Jurkat, Clone E6-1 (cell line): ENCODE data around the gene TMCO4.
A peak's percentile ranks its signal among the peaks of the same experiment; 100 is the strongest.

ENCODE experiments used
- DNase-seq: peaks from one replicate; pipeline ENCODE4 v3.0.0-alpha.2; 2011; ENCODE audit warnings: low read depth, low spot score
- H3K4me3 ChIP-seq: 2 replicates; pipeline ENCODE4 v1.5.1; 2011; ENCODE audit warnings: mild to moderate bottlenecking, low read length, control low read depth, moderate library complexity

TMCO4 gene

DNA sequence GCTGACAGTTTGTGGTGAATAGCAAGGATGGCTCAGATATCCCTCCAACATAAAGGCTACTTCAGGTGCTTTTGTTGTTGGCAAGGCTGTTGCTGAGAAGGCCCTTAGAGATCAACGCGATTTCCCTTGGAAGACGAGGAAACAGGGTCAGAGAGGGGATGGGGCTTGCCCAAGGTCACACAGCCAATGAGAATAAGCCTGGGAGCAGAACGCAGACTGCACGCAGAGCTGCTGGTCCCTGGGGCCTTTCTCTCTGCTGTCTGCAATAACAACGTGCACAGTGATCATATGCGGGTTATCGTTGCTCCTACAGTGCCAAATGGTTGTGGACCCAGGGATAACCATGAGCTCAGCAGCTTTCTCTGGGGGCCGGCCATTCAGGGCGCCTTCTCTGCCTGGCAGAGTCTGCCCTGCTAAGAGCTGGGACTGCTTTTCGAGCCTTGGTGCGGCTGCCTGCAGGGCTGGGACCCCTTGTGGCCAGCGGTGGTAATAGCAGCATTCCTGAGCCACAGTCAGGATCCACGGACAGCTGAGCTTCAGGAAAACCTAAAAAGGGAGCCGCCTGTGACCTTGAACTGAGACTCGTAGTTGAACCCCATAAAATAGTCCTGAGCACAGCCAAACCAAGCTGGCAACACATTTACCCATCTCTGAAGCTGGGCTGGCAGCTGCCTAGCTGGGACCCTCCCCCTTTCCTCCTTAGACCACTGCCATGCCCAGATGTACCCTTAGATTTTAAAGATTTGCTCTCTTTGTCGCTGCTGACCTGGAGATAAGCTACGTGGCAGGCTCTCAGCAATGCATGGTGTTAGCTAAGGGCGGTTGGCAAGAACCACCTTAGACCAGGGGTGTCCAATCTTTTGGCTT is 95.2 kb downstream of the TMCO4 start:
- peak; percentile 25 for DNase-seq
- H3K4me3 ChIP-seq, result no peak overlapping the region

DNA sequence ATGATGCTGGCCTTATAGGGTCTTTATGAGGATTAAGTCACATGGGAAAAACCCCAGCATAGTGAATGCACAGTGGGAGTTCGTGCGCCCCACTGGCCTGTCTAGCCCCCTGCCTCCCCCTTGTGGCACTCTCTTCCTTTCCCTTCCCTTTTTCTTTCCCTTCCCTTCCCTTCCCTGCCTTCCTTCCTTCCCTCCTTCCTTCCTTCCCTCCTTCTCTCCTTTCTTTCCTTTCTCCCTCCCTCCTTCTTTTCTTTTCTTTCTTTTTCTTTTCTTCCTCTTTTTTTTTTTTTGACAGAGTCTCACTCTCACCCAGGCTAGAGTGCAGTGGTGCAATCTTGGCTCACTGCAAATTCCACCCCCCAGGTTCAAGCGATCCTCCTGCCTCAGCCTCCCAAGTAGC is 96.4 kb downstream of the TMCO4 start:
- no peak for DNase-seq
- H3K4me3 ChIP-seq, result no peak overlapping the region

DNA sequence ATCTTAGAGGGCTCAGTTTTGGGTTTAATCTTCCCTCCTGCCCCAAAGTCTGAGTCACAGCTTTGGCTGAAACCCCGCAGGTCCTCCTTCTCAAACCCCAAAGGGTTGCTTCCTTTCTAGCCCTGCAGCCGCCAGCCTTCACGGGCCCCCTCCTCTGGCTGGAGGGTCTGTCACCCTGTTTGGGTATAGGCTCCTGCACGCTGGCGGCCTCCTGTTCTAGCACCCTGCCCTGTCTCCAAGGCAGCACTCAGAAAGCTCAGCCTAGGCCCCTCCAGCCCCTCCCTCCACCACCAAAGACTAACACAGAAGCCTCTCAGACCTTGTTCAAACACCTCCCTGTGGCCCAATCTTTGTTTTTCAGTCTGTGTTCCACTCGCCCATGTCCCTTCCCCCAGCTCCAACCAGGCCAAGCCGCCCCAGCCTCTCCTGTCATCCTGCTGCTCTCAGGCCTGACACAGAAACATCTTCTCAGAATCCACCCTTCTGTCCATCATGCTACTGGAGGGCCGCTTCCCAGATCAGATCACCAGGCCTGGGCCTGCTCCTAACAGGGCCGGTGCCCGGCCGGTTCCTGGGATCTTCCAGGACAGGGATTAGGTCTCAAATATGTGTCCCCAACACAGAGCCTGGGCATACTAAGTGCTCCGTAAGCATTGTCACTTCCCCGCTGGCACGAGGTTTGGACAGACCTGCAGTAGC is 99.5 kb downstream of the TMCO4 start:
- H3K4me3 ChIP-seq, result no peak overlapping the region
- DNase-seq, result no peak

DNA sequence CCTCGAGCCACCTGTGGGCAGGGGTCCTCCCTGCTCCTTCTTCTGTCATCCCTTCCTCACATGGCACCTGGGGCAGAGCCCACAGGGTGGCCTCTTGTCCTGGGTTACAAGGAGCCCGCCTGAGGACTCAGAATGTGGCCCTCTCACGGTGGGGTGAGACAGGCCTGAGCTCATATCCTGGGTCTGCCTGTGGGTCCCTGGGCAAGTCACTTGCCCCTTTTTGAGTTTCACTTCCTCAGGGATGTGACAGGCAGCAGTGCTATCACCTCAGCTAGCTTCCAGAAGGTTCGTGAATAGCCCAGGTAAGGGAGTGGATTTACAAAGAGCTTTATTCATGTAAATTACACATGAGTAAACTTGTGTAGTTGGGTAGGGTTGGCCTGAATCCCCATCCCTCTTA is 101.5 kb downstream of the TMCO4 start:
- no peak overlapping the region for H3K4me3 ChIP-seq
- DNase-seq, result no peak

DNA sequence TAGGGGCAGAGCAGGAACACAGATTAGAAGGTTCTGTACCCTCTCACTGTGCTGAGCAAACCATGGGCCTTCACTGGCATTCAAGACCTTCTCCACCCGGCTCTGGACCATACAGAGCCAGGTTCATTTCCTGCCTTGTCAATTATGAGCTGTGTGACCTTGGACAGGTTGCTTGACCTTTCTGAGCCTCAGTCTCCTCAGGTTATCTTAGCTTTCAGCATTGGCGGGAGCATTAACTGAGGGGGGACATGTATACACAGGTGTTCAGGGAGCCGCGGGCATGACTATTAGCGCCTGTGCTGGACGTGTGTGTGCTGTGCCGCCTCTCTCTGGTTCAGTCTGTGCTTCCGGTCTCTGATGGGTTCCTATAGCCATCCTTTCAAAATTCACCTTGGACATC is 102.9 kb downstream of the TMCO4 start:
- no peak for DNase-seq
- no peak overlapping the region for H3K4me3 ChIP-seq

DNA sequence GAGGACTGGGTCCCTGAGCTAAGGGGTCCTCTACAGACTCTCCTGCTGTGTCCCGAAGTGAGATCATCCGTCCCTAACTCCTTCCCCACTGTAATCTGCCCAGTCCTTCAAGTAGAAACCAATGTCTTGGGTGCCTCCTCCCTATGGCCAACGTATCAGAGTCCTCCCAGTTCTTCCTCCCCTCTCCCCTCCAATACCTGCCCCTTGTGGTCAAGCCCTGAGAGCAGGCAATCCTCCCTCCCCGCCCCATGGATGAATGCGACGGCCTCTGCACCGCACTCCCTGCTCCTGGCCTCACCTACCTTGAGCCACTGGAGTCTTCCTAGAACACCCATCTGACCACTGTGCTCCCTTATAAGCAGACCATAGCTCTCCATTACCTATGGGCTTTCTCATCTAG is 103.9 kb downstream of the TMCO4 start:
- no peak overlapping the region for H3K4me3 ChIP-seq
- DNase-seq, result no peak

DNA sequence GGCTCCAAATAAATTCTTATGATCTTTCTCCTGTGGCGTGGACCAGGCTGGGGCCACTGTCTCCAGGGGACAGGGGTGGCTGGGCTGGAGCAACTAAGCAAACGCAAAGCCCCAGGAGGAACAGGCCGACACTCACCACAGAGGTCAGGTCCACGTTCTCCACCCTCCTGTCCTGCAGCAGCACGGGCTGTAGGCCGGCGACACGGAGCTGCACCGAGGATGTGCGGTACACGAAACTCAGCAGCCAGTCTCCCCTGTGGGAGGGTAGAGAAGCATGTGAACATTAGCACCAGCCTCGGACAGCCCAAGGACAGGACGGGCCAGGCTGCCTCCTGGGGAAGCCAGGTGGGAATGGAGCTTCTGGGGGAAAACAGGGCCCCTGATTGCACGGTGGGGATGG is 105.4 kb downstream of the TMCO4 start:
- no peak for DNase-seq
- no peak overlapping the region for H3K4me3 ChIP-seq

DNA sequence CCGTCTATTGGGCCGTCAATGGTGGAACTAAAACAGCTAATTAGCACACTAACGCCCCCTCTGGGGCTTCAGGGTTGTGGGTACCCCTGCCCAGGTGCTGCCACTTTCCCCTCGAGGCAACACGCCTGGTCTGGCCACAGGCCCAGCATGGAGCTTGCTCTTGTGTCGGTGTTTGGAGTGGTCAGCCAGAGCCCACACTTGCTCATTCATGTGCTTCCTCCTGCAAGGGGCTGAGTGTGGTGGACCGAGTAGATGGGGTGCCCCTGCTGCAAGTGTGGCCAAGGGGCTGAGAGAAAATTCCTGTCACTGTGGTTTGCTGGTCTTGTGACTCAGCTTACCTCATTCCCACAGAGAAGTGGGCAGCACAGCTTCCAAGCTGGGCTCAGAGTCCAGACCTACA is 109.4 kb downstream of the TMCO4 start:
- no peak for DNase-seq
- H3K4me3 ChIP-seq, result no peak overlapping the region

DNA sequence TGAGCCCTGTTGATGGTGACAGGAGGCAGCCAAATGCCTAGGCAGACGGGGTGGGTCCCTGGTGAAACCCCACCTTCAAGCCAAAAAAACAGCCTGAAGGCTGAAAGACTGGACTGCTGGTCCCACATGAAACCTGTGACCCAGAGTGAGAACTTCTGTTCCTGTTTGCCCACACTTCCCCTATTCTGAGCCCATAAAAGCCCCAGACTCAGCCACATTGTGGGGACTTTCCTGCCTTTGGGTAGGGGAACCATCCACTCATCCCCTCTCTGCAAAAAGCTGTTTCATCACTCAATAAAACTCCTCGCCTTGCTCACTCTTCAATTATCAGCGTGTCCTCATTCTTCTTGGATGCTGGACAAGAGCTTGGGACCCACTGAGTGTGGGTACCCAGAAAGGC is 109.9 kb downstream of the TMCO4 start:
- H3K4me3 ChIP-seq, result no peak overlapping the region
- no peak for DNase-seq

DNA sequence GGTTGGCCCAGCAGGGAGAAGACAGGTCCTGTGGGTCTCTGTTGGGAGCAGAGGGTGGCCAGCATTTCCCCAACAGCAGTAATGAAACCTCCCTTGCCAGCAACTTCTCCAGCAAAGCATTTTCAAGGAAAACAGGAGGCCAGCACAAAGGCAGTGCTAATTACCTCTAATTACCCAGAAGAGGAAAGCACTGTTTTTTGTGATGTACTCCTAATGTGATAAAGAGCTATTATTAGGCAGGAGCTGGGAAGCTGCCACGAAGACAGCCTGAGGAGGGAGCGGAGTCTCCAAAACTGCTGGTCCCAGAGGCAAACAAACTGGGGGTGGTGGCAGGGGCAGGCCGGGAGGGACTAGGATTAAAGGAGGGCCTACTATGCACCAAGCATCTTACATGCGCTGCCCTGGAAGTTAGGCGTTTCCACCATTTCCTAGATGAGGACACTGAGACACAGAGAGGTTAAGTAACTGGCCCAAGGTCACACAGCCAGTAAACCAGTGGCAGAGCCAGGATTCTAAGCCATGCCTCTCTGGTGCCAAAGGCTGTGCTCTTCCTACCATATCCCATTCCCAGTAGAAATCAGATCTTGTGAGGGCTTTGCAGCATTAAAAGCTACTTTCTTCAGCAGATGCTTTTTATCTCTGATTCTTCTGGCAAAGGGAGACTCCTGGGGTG is 110.5 kb downstream of the TMCO4 start:
- H3K4me3 ChIP-seq, result no peak overlapping the region
- no peak for DNase-seq

DNA sequence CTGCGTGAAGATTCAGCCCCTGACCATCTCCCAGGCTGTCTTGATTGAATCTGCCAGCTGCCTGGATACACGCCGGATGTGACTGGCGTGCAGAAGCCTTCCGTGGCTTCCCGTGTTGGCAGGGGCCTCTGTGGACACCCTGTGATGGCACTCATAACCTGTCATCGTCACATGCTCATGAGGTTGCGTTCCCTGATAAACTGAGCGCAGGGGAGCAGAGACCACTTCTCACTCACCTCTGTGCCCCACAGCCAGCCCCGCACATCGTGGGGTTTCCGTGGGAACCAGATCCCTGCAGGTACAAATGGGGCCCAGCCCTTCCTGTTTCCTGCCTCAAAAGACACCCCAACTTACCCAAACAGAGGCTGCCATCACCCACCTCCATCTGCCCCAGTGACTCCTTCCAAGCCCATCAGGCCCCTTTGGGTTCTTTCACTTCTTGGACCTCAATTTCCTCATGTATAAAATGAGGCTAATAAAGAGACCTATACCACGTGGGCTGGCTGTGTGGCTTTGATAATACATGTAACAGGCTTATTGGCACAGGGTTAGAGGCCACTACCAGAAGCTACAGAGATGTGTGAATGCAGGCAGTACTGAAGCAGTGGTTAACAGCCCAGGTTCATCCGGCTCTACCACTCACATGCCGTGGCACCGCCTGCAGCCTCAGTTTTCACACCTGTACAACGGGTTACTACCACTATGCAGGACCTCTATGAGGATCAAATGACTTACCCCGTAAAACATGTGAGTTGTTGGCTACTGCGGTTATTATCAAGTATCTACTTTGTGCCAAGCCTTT is 111.5 kb downstream of the TMCO4 start:
- DNase-seq, result no peak
- H3K4me3 ChIP-seq, result no peak overlapping the region

DNA sequence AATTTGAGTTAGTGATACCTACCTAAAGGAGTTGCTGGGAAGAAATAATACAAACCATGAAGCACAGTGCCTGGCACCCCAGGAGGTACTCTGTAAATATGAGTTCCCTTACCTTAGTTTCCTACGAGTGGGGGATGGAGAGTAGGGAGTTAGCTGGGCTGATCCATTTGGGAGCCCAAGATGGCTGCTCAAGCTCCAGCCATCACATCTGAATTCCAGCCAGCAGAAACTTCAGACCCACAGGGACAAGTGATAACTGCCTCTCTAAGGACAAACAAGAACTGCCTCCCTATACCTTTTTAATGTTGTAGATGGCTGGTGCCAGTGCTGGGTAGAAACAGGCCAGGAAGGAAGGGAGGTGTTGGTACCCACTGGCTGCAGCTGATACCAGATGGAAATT is 112.3 kb downstream of the TMCO4 start:
- DNase-seq, result no peak
- no peak overlapping the region for H3K4me3 ChIP-seq

DNA sequence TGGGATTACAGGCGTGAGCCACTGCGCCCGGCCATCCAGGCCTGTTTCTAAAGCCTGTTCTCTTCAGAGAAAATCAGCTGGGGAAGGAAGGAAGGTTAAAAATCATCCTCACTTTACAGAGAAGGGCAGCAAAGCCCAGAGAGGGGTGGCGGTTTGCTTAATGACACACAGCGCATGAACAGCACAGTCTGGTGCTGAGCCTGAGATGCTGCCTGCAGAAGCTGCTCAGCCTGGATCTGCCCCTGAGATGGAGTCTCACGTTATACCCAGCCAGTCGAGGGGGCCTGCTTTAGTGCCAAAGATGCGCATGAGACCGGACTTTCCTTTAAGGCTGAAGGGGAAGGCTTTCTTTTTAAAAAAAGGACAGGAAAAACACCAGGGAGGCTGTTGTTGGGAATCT is 113.7 kb downstream of the TMCO4 start:
- no peak overlapping the region for H3K4me3 ChIP-seq
- DNase-seq, result no peak

DNA sequence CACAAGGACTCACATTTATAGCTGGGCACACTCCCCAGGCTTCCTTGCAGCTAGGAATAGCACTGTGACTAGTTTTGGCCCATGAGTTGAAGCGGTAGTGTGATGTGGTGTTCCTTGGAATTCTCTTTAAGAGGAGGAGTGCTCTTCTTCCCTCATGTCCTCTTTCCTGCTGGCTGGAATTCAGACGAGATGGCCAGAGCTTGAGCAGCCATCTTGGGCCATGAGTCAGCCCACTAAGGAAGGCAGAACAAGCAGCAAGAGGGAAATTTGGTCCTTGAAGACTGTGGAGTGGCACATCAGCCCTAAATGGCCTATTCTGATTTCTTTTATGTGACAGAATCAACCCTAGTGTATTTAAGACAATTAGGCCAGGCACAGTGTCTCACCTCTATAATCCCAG is 115.0 kb downstream of the TMCO4 start:
- no peak overlapping the region for H3K4me3 ChIP-seq
- no peak for DNase-seq

DNA sequence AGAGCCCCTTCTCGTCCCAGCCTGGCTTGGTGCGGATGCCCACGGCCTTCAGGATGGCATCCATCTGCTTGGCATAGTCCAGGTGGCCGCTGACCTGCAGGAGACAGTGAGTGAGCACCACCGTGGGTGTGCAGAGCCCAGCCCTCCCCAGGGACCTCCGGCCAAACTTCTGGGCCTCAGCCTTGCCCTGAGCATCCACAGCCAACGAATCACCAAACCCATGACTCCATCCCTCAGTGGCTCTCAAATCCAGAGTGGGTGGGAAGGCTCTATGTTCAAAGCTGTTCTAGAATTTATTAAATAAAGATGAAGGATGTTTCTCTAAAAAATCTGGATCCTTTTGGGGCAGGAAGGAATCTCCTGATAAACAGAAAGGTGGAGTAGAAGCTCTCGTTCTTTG is 116.4 kb downstream of the TMCO4 start:
- no peak overlapping the region for H3K4me3 ChIP-seq
- no peak for DNase-seq

DNA sequence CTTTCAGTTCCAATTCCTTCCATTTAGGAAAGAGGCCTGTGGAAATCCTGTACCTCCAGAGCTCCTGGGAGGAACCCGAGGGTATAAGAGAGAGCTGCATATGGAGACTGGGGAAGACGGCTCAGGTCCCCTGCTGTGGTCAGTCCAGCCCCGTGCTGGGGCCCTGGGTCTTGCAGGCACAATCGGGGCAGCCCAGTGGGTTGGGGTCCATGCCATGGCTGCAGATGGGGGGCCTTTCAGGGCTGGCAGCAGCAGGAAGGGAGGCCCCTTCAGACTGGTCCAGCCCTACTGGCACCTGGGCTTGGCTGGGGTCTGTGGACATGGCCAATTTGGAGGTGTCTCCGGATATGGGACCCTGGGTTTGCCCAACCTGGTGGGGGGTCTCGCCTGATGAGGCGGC is 116.8 kb downstream of the TMCO4 start:
- H3K4me3 ChIP-seq, result no peak overlapping the region
- DNase-seq, result no peak

DNA sequence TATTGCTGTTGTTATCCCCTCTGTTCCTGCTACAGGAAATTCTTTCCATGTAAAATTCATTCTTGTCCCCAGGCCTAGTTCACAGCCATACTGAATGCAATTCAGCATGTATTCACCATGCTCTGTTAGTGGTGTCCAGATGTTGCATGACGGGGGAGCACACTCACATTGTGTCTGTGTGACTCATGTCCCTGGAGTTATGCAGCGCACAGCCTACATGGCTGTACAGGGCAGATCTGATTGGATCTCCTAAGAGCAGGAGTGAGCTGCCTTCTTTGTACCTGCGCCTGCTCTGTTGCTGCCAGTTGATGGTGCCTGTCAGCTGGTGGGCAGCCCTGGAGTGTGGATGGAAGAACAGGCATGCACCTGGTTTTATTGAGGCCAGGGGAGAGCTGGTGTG is 117.5 kb downstream of the TMCO4 start:
- DNase-seq, result no peak
- H3K4me3 ChIP-seq, result no peak overlapping the region

DNA sequence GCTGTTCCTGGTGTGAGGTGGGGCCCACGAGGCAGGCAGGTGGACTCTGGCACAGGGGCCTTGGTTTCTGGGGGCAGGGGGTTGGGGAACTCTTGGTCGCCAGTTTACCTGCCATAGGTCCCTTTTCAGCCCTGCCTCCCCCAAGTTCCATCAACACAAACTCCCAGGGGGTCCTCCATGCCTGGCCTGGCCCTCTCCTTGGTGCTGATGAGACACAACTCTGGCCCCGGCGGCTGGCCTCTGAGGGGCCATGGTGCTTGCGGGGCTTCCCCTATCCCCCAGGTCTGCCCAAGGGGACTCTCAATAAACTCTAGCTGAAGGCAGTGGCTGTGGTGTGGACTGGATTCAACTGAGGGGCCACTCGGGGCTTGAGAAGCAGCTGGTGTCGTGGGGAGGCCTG is 119.1 kb downstream of the TMCO4 start:
- H3K4me3 ChIP-seq, result no peak overlapping the region
- no peak for DNase-seq

DNA sequence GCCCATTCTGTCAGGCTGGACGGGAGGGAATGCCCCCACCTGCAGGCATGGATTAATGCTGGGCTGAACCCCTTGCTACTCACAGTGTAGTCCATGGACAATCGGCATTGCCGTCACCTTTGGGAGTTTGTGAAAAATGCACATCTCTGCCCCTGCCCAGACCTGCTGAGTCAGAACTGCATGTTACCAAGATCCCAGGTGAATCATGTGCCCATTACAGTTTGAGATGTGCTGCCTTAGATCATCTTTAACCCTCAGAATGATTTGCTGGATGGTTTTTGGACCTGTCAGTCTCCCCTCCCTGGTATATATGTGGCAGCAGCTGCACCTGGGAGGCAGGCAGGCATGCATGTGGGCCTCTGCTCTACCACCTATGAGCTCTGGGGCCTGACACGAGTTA is 120.0 kb downstream of the TMCO4 start:
- no peak overlapping the region for H3K4me3 ChIP-seq
- DNase-seq, result no peak
